ENCODE data around the gene SLC18B1.
"Not testable (repeated sequence)": the region's sequence is repeated elsewhere in the genome, so short reads cannot be mapped to it uniquely, and the experiment has no call there.

Gene SLC18B1

GRCh38 chr6:132789396-132789776, 9.1 kb downstream of the SLC18B1 start:
- Histone ChIP-seq H3K9ac (ENCODE audit: low read length) (no peak overlapping the region), H3K27me3 (ENCODE audit: control insufficient read depth, insufficient read depth, low read length) (no peaks in the 10 kb centered on the region), H3K4me1 (ENCODE audit: control insufficient read depth, insufficient read depth, low read length) (no peaks in the 10 kb centered on the region), H3K27ac (ENCODE audit: low read depth, low read length) (no peak overlapping the region), H3K36me3 (ENCODE audit: control insufficient read depth, insufficient read depth, low read length) (no peaks in the 10 kb centered on the region), H3K4me3 (ENCODE audit: low read length) (no peak overlapping the region)

GRCh38 chr6:132788658-132789395, 9.6 kb downstream of the SLC18B1 start:
- Histone ChIP-seq H3K36me3 (ENCODE audit: control insufficient read depth, insufficient read depth, low read length) (no peaks in the 10 kb centered on the region), H3K27ac (ENCODE audit: low read depth, low read length) (no peak overlapping the region)

GRCh38 chr6:132785936-132786335, 12.5 kb downstream of the SLC18B1 start:
- no peaks in the 10 kb centered on the region for H3K27me3 ChIP-seq (ENCODE audit: control insufficient read depth, insufficient read depth, low read length)
- no peak overlapping the region for H3K27ac ChIP-seq (ENCODE audit: low read depth, low read length)
- H3K9ac ChIP-seq (ENCODE audit: low read length): no peak overlapping the region
- H3K4me3 ChIP-seq (ENCODE audit: low read length): no peak overlapping the region
- H3K36me3 ChIP-seq (ENCODE audit: control insufficient read depth, insufficient read depth, low read length): no peaks in the 10 kb centered on the region
- H3K4me1 ChIP-seq (ENCODE audit: control insufficient read depth, insufficient read depth, low read length): no peaks in the 10 kb centered on the region

More at GRCh38 chr6:132788658-132789395, 9.6 kb downstream of the SLC18B1 start:
- H3K9ac ChIP-seq (ENCODE audit: low read length): no peak overlapping the region
- H3K27me3 ChIP-seq (ENCODE audit: control insufficient read depth, insufficient read depth, low read length): no peaks in the 10 kb centered on the region
- H3K4me3 ChIP-seq (ENCODE audit: low read length): no peak overlapping the region
- H3K4me1 ChIP-seq (ENCODE audit: control insufficient read depth, insufficient read depth, low read length): no peaks in the 10 kb centered on the region

GRCh38 chr6:132780770-132781371, 17.6 kb downstream of the SLC18B1 start:
- Histone ChIP-seq H3K4me3 (ENCODE audit: low read length) (no peak overlapping the region), H3K27ac (ENCODE audit: low read depth, low read length) (no peak overlapping the region), H3K27me3 (ENCODE audit: control insufficient read depth, insufficient read depth, low read length) (no peaks in the 10 kb centered on the region), H3K4me1 (ENCODE audit: control insufficient read depth, insufficient read depth, low read length) (no peaks in the 10 kb centered on the region), H3K36me3 (ENCODE audit: control insufficient read depth, insufficient read depth, low read length) (peaks cover 4% of the 10 kb centered on the region), H3K9ac (ENCODE audit: low read length) (no peak overlapping the region)

GRCh38 chr6:132777881-132778280, 20.6 kb downstream of the SLC18B1 start:
- not testable (repeated sequence) for H3K27me3 ChIP-seq (ENCODE audit: control insufficient read depth, insufficient read depth, low read length); H3K27ac ChIP-seq (ENCODE audit: low read depth, low read length); H3K9ac ChIP-seq (ENCODE audit: low read length); H3K4me3 ChIP-seq (ENCODE audit: low read length); H3K4me1 ChIP-seq (ENCODE audit: control insufficient read depth, insufficient read depth, low read length); H3K36me3 ChIP-seq (ENCODE audit: control insufficient read depth, insufficient read depth, low read length)

GRCh38 chr6:132768051-132768517, 30.4 kb downstream of the SLC18B1 start:
- Histone ChIP-seq H3K4me3 (ENCODE audit: low read length) (no peak overlapping the region), H3K9ac (ENCODE audit: low read length) (no peak overlapping the region), H3K4me1 (ENCODE audit: control insufficient read depth, insufficient read depth, low read length) (no peaks in the 10 kb centered on the region), H3K27me3 (ENCODE audit: control insufficient read depth, insufficient read depth, low read length) (no peaks in the 10 kb centered on the region), H3K27ac (ENCODE audit: low read depth, low read length) (no peak overlapping the region), H3K36me3 (ENCODE audit: control insufficient read depth, insufficient read depth, low read length) (peaks cover 4% of the 10 kb centered on the region)

- Histone ChIP-seq H3K27ac (ENCODE audit: low read depth, low read length) (no peak overlapping the region), H3K4me3 (ENCODE audit: low read length) (no peak overlapping the region), H3K27me3 (ENCODE audit: control insufficient read depth, insufficient read depth, low read length) (no peaks in the 10 kb centered on the region), H3K4me1 (ENCODE audit: control insufficient read depth, insufficient read depth, low read length) (no peaks in the 10 kb centered on the region), H3K9ac (ENCODE audit: low read length) (no peak overlapping the region), H3K36me3 (ENCODE audit: control insufficient read depth, insufficient read depth, low read length) (no peaks in the 10 kb centered on the region)
Measured at GRCh38 chr6:132765560-132765959, 32.9 kb downstream of the SLC18B1 start.

- no peaks in the 10 kb centered on the region for H3K36me3 ChIP-seq (ENCODE audit: control insufficient read depth, insufficient read depth, low read length)
- H3K4me3 ChIP-seq (ENCODE audit: low read length): no peak overlapping the region
- no peaks in the 10 kb centered on the region for H3K4me1 ChIP-seq (ENCODE audit: control insufficient read depth, insufficient read depth, low read length)
- no peak overlapping the region for H3K9ac ChIP-seq (ENCODE audit: low read length)
- H3K27ac ChIP-seq (ENCODE audit: low read depth, low read length): no peak overlapping the region
- H3K27me3 ChIP-seq (ENCODE audit: control insufficient read depth, insufficient read depth, low read length): no peaks in the 10 kb centered on the region
Measured at GRCh38 chr6:132764370-132764769, 34.1 kb downstream of the SLC18B1 start.

GRCh38 chr6:132763269-132763668, 35.2 kb downstream of the SLC18B1 start:
- no peak overlapping the region for H3K9ac ChIP-seq (ENCODE audit: low read length)
- H3K36me3 ChIP-seq (ENCODE audit: control insufficient read depth, insufficient read depth, low read length): no peaks in the 10 kb centered on the region
- no peak overlapping the region for H3K27ac ChIP-seq (ENCODE audit: low read depth, low read length)
- no peaks in the 10 kb centered on the region for H3K4me1 ChIP-seq (ENCODE audit: control insufficient read depth, insufficient read depth, low read length)
- H3K27me3 ChIP-seq (ENCODE audit: control insufficient read depth, insufficient read depth, low read length): no peaks in the 10 kb centered on the region
- no peak overlapping the region for H3K4me3 ChIP-seq (ENCODE audit: low read length)

GRCh38 chr6:132760256-132760655, 38.2 kb downstream of the SLC18B1 start:
- Histone ChIP-seq H3K4me3 (ENCODE audit: low read length) (no peak overlapping the region), H3K27ac (ENCODE audit: low read depth, low read length) (no peak overlapping the region), H3K27me3 (ENCODE audit: control insufficient read depth, insufficient read depth, low read length) (no peaks in the 10 kb centered on the region), H3K4me1 (ENCODE audit: control insufficient read depth, insufficient read depth, low read length) (no peaks in the 10 kb centered on the region), H3K36me3 (ENCODE audit: control insufficient read depth, insufficient read depth, low read length) (no peaks in the 10 kb centered on the region), H3K9ac (ENCODE audit: low read length) (no peak overlapping the region)

GRCh38 chr6:132758689-132759088, 39.7 kb downstream of the SLC18B1 start:
- H3K4me3 ChIP-seq (ENCODE audit: low read length): no peak overlapping the region
- H3K9ac ChIP-seq (ENCODE audit: low read length): no peak overlapping the region
- no peaks in the 10 kb centered on the region for H3K4me1 ChIP-seq (ENCODE audit: control insufficient read depth, insufficient read depth, low read length)
- H3K27ac ChIP-seq (ENCODE audit: low read depth, low read length): no peak overlapping the region
- no peaks in the 10 kb centered on the region for H3K36me3 ChIP-seq (ENCODE audit: control insufficient read depth, insufficient read depth, low read length)
- no peaks in the 10 kb centered on the region for H3K27me3 ChIP-seq (ENCODE audit: control insufficient read depth, insufficient read depth, low read length)

GRCh38 chr6:132752255-132752654, 46.2 kb downstream of the SLC18B1 start:
- Histone ChIP-seq H3K27me3 (ENCODE audit: control insufficient read depth, insufficient read depth, low read length) (no peaks in the 10 kb centered on the region), H3K4me1 (ENCODE audit: control insufficient read depth, insufficient read depth, low read length) (no peaks in the 10 kb centered on the region), H3K4me3 (ENCODE audit: low read length) (no peak overlapping the region), H3K9ac (ENCODE audit: low read length) (no peak overlapping the region), H3K27ac (ENCODE audit: low read depth, low read length) (no peak overlapping the region), H3K36me3 (ENCODE audit: control insufficient read depth, insufficient read depth, low read length) (no peaks in the 10 kb centered on the region)

GRCh38 chr6:132751828-132752227, 46.6 kb downstream of the SLC18B1 start:
- Histone ChIP-seq H3K4me3 (ENCODE audit: low read length) (no peak overlapping the region), H3K36me3 (ENCODE audit: control insufficient read depth, insufficient read depth, low read length) (no peaks in the 10 kb centered on the region), H3K9ac (ENCODE audit: low read length) (no peak overlapping the region), H3K27ac (ENCODE audit: low read depth, low read length) (no peak overlapping the region), H3K4me1 (ENCODE audit: control insufficient read depth, insufficient read depth, low read length) (no peaks in the 10 kb centered on the region), H3K27me3 (ENCODE audit: control insufficient read depth, insufficient read depth, low read length) (no peaks in the 10 kb centered on the region)

All from rectal smooth muscle tissue (tissue), 1 donor.